Mucosa of stomach (tissue), 1 donor: Measurements from ENCODE around the gene EVX1.

Experiments used
- H3K27me3 ChIP-seq: one replicate; pipeline ENCODE4 v1.7.0; 2013; ENCODE audit warnings: mild to moderate bottlenecking, low read length; ENCODE audit not compliant: control insufficient read depth, insufficient read depth
- H3K36me3 ChIP-seq: one replicate; pipeline ENCODE4 v1.7.0; 2013; ENCODE audit warnings: low read length; ENCODE audit not compliant: control insufficient read depth, insufficient read depth
- H3K4me1 ChIP-seq: one replicate; pipeline ENCODE4 v1.7.0; 2013; ENCODE audit warnings: mild to moderate bottlenecking, low read length; ENCODE audit not compliant: control insufficient read depth, insufficient read depth
- H3K4me3 ChIP-seq: one replicate; pipeline ENCODE4 v1.7.0; 2013; ENCODE audit warnings: low read length
- H3K9ac ChIP-seq: one replicate; pipeline ENCODE4 v1.7.0; 2013; ENCODE audit warnings: mild to moderate bottlenecking, low read length, moderate library complexity
- H3K9me3 ChIP-seq: one replicate; pipeline ENCODE4 v1.7.0; 2013; ENCODE audit warnings: mild to moderate bottlenecking, low read length, moderate library complexity; ENCODE audit not compliant: control insufficient read depth
- donor health status: Pancreatic carcinoma.

EVX1 gene

DNA sequence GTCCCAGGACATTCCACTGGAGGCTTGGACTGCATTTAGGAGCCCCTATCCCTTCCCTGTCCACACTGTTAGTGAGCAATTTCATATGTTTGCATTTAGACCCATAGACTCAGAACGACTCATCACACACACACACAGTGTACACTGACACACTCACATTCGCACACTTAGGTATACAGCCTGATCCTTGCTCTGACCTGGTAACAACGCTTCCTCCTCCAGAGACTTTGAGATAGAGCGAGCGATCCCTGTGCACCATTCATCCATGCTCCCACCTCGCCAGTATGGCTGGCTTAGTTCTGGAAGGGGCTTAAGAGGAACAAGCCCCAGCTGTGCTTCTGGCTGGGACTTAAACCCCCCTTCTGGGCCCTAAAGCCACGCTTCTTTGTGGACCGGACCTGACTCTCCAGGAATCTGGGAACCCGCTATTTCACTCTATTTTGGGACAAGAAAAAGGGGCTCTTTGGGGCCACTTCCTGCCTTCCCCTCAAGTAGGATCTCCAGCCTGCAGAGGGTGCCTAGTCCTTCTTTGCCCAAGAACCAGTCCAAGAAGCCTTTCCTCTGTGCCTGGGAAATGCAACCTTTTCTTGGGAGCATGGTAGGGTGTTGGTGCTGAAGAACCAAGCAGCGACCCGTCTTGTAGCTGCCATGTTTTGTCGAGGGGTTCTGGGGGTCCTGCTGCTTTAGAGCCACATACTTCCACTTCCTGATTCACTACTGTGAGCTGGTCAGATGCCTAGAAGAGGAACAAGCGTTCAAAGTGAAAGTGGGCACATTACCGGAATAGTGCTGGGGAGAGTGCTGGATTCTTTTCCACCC lies 41.6 kb upstream of the EVX1 start:
- H3K9ac ChIP-seq: no peak overlapping the region
- H3K27me3 ChIP-seq: peaks cover 97% of the 10 kb centered on the region
- H3K36me3 ChIP-seq: no peaks in the 10 kb centered on the region
- H3K9me3 ChIP-seq: no peaks in the 10 kb centered on the region
- H3K4me3 ChIP-seq: peak overlapping the region; percentile 14
- peaks cover 47% of the 10 kb centered on the region for H3K4me1 ChIP-seq

DNA sequence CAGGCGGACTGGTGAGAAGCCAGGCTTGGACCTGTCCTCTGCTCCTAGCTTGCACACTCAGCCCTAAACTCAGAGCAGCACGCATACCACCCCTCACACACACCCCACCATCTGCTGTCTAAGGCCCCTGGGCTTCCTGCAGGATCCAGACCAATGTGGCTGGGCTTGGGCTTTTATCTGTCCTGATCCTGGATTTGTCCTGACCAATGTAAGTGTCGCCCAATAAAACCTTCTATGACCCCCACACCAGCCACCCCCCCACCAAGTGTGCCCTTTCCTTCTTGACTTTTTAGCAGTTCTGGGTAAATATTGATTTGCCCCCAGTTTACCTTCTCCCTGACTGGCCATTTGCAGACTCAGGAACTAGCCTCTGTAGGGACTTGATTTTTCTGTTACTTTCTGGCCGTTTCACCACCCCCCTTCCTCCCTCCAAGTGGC lies 41.0 kb upstream of the EVX1 start:
- Histone ChIP-seq H3K9ac (no peak overlapping the region), H3K9me3 (no peaks in the 10 kb centered on the region), H3K36me3 (no peaks in the 10 kb centered on the region), H3K4me3 (peak overlapping the region; percentile 14), H3K27me3 (peaks cover 97% of the 10 kb centered on the region), H3K4me1 (peaks cover 47% of the 10 kb centered on the region)

DNA sequence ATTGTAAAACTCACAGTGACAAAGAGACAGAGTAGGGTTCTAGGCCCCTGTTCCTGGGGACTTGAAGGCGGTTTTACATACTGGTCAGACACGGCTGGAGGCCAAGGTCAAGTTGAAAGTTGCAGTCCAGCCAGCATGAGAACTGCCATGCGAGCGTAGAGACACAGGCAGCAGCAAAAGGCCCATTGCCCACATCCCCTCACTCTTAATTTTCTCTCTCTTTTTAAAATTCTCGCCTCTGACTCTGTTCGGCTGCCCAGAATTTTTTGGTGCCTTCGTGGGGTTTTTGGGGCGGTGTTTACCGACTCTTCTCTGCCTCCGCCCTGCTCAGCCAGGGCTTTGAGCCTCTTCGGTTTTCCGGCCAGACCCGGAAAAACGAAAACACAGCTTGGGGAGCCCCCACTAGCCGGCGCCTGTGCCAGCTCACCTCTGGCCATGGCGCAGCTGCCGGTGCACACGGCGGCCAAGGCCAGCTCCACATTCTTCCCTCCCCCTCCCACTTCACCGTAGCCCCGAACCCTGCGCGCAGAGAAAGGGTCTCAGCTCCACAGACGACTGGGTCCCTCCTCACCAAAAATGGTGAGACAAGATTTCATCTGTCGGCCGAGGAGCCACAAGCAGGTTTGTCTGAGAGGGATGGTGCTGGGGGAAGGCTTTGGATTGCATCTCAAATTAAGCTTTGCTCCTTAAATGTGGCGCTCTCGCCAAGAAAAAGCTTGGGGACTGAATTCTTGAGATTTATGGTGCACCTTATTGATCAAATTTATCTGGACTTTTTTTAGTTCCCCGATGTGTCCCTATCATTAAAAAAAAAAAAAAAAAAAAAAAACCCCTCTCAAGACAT lies 40.4 kb upstream of the EVX1 start:
- no peaks in the 10 kb centered on the region for H3K9me3 ChIP-seq
- no peak overlapping the region for H3K4me3 ChIP-seq
- H3K9ac ChIP-seq: no peak overlapping the region
- H3K4me1 ChIP-seq: peaks cover 47% of the 10 kb centered on the region
- H3K36me3 ChIP-seq: no peaks in the 10 kb centered on the region
- H3K27me3 ChIP-seq: peaks cover 97% of the 10 kb centered on the region

DNA sequence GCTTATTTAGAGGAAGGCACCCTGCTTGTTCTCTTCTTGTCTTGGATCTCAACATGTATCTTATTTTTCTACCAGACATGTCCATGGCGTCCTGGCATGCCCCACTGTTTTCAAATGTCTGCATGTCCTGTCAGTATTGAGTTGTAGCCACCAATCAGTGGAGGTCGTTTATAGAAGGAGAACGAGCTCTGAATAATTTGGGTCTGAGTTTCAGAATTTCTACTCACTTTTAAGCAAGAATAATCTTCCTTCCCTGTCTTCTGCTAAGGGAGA lies 39.8 kb upstream of the EVX1 start:
- no peak overlapping the region for H3K9ac ChIP-seq
- H3K27me3 ChIP-seq: peaks cover 97% of the 10 kb centered on the region
- H3K4me3 ChIP-seq: no peak overlapping the region
- H3K36me3 ChIP-seq: no peaks in the 10 kb centered on the region
- no peaks in the 10 kb centered on the region for H3K9me3 ChIP-seq
- peaks cover 47% of the 10 kb centered on the region for H3K4me1 ChIP-seq

DNA sequence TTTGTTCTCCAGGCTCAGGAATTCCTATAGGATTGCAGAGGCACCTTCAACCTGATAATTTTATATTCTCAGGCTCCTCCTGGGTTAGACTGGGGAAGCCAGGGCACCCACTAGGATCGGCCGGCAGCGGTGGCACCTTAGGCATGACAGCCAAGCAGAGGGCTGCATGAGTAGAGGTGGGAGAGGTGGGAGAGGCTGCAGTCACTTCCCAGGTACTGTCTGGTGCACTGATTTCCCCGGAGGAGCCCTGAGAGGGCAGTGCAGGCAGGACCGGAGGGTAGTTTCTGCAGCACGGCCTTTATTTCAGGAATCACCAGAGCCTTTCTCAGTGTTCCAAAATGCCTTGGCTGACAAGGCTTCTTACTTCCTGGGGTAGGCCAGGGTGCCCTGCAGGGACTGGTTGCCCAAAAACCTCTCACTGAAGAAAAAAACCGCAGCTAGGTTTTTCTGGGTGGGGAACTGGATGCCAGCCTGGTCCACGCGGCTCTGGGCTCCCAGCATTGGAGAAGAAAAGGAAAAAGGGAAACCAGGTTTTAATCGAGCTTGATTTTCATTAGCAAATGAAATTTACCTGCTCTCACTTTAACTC lies 39.1 kb upstream of the EVX1 start:
- H3K9ac ChIP-seq: no peak overlapping the region
- no peaks in the 10 kb centered on the region for H3K36me3 ChIP-seq
- no peaks in the 10 kb centered on the region for H3K9me3 ChIP-seq
- H3K4me1 ChIP-seq: peaks cover 42% of the 10 kb centered on the region
- H3K4me3 ChIP-seq: no peak overlapping the region
- peaks cover 97% of the 10 kb centered on the region for H3K27me3 ChIP-seq

DNA sequence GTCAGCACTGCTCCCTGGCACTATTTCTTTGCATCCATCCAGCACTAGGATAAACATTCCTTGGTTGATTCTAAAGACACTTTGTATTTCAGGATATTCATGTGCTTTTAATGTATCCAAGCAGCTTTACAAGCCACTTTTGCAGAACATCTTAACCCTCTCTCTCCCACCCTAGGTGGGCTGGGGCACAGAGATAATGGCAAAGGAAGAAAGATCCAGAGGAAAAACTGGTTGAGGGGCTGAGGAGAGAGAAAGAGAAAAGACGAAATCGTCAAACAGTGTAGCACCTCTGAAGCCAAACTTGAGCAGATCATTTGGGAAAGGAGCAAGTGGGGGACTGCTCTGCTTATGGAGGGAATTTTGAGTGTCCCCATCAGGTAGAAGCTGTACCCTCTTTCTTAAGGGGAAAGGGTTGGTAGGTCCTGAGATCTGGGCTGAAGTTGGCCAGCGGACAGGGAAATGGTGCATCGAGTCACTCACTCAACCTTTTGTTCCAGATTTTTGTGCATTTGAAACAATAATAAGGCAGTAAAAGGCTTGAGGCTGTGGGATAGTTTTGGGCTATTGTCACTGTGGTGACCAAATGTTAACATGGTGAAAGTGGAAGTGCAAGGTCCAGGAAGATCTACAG lies 38.5 kb upstream of the EVX1 start:
- Histone ChIP-seq H3K9ac (no peak overlapping the region), H3K4me3 (no peak overlapping the region), H3K4me1 (peaks cover 36% of the 10 kb centered on the region), H3K36me3 (no peaks in the 10 kb centered on the region), H3K27me3 (peaks cover 97% of the 10 kb centered on the region), H3K9me3 (no peaks in the 10 kb centered on the region)

DNA sequence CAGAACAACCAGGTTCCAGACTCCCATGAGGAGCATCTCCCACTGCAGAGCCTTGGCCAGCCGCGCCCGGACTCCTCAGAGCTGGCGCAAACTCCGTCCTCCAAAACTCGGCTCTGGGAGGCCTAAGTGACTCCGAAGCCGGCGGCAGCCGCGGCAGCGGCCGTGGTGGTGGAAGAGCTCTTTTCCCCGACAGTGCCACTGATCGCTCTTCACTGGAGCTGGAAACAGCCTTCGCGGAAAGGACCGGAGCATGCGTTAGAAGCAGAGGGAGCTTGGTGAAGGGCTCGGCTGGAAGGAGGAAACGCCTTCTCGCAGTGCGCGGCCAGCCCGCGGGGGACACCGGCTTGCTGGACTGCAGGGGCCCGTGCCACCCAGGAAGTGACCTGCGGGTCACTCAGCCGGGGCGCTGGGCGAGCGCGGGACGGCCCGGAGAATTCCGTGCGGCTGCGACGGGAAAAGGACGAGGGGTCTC lies 37.7 kb upstream of the EVX1 start:
- Histone ChIP-seq H3K36me3 (no peaks in the 10 kb centered on the region), H3K9ac (no peak overlapping the region), H3K4me3 (no peak overlapping the region), H3K4me1 (peaks cover 33% of the 10 kb centered on the region), H3K9me3 (no peaks in the 10 kb centered on the region), H3K27me3 (peaks cover 100% of the 10 kb centered on the region)

DNA sequence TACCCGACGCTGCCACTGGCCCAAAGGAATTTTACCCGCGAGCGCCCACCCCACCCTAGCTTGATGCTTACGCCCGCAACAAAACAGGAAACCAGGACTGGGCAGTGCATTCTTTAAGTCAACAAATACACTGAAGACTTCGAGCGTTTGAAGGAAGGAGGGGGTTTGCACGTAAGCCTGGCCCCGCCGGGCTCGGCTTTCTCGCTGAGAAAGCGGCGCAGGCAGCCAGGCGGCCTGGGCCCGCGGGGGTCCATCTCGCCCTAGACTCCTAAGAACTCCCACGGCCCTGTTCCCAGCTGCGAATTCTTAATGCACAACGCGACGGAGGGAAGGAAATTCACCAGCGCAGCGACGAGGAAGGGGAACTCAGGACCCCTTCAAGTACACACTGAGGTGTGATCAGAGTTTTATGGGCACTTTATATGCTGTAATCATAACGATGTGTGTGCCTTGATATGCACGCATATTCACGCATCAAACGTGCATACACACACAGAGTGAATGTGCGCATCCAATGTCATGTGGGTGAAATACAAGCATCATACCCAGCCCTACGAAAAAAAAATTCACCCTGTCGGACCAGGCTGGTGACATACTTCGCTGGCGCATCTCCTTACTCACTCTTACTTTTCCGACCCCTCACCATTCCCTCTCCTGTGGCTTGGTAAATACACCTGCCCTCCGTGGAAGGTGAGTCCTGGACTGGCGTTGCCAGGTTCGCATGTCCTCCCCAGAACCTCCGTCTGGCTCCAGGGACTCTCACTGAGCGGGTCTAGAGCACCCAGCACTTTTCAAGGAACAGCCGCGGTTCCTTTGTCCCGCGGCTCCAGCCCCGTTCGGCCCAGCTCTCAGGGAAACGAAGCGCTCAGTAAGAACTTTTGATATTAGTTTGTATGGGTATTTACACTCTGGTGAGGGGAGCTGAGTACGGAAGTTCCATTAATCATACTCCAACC lies 37.0 kb upstream of the EVX1 start:
- H3K4me1 ChIP-seq: peaks cover 32% of the 10 kb centered on the region
- no peak overlapping the region for H3K4me3 ChIP-seq
- H3K27me3 ChIP-seq: peaks cover 100% of the 10 kb centered on the region
- H3K36me3 ChIP-seq: no peaks in the 10 kb centered on the region
- no peak overlapping the region for H3K9ac ChIP-seq
- H3K9me3 ChIP-seq: no peaks in the 10 kb centered on the region

DNA sequence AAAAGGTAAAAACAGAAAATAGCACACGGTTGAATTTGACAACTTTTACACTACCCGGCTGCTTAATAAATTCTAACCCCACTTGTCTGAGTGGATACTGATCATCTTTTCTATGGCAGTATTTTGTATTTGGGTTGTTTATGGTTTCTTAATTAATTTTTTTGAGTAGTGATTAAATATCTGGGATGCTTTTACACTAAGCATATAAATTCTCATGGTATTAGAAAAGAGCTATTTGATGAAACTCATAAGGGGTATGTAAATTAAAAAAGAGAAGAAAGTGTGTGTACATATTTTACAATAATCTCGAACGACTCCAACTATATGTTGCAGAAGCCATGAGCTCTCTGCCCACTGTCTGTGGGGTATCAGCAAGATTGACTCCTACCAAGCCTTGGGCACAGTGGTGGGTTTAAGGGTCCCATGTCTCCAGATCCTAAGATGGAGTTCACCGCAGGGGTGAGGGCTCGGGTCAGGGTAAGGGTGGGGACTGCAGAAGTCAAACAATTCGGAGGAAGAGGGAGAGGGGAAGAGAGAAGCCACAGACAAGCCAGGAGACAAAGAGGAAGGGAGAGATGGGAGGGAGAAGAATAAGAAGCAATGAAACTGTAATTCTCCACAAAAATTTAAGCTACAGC lies 35.1 kb upstream of the EVX1 start:
- H3K4me3 ChIP-seq: no peak overlapping the region
- H3K9ac ChIP-seq: no peak overlapping the region
- H3K9me3 ChIP-seq: no peaks in the 10 kb centered on the region
- peaks cover 21% of the 10 kb centered on the region for H3K4me1 ChIP-seq
- no peaks in the 10 kb centered on the region for H3K36me3 ChIP-seq
- peaks cover 100% of the 10 kb centered on the region for H3K27me3 ChIP-seq

DNA sequence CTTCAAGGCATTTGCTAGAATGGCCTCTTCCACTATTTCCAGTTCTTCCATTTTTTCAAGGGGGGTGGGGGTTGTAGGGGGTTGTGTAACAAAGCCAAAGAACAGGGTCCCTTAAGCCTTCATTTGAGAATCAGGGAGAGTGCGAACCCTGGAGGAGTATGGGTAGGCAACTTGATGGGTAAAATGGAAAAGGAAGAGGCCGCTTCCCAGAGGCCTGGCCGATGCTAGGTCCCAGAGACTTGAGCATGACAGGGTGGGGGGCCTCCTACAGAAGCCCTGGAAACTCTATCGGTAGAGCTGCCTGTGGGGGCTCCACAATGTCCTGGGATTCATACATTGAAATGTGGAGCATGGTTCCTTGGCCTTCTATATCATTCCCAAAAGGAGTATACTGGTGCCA lies 33.6 kb upstream of the EVX1 start:
- Histone ChIP-seq H3K4me3 (no peak overlapping the region), H3K4me1 (peaks cover 31% of the 10 kb centered on the region), H3K9ac (no peak overlapping the region), H3K9me3 (no peaks in the 10 kb centered on the region), H3K36me3 (no peaks in the 10 kb centered on the region), H3K27me3 (peaks cover 100% of the 10 kb centered on the region)
